LNCaP clone FGC (cell line): ENCODE data around the gene HCFC1.

ENCODE experiments used
- DNase-seq: peaks from one replicate; pipeline ENCODE4 v3.0.0-alpha.2; 2011; ENCODE audit warnings: low read depth
- H3K4me3 ChIP-seq: 2 replicates; pipeline ENCODE4 v1.5.1; 2011; ENCODE audit warnings: mild to moderate bottlenecking, low read depth, low read length, control low read depth
- TF ChIP-seq, protein P1 (sequence below): IDR thresholded peaks from 2 replicates; pipeline ENCODE4 v1.5.1; 2012; ENCODE audit warnings: mild to moderate bottlenecking; ENCODE audit not compliant: control insufficient read depth, insufficient read depth; ENCODE audit errors: extremely low read depth

Gene HCFC1

DNA sequence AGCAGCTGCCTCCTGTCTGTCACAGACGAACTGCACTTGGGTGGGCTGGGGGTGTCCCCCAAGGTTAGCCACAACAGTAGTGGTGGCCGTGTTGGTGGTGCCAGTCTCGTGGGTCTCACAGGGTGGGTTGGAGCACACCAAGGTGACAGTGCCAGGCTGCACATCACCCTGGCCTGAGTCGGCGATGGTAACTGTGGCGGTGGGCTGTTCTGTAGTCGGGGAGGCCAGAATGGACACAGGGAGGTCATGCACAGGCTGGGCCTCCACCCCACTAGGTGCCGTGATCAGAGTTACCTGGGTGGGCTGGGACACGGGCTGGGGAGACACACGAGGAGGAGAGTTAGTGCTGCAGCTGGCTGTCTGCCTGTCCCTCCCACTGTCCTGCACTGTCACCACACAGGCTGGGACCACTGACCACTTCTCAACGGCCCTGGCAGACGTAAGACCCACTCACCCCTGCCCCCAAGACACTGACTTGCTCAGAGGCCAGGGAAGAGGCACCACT, 16.3 kb downstream of the HCFC1 start:
- TF ChIP-seq, protein P1, sequence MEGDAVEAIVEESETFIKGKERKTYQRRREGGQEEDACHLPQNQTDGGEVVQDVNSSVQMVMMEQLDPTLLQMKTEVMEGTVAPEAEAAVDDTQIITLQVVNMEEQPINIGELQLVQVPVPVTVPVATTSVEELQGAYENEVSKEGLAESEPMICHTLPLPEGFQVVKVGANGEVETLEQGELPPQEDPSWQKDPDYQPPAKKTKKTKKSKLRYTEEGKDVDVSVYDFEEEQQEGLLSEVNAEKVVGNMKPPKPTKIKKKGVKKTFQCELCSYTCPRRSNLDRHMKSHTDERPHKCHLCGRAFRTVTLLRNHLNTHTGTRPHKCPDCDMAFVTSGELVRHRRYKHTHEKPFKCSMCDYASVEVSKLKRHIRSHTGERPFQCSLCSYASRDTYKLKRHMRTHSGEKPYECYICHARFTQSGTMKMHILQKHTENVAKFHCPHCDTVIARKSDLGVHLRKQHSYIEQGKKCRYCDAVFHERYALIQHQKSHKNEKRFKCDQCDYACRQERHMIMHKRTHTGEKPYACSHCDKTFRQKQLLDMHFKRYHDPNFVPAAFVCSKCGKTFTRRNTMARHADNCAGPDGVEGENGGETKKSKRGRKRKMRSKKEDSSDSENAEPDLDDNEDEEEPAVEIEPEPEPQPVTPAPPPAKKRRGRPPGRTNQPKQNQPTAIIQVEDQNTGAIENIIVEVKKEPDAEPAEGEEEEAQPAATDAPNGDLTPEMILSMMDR, result no peak
- H3K4me3 ChIP-seq, result no peak overlapping the region
- DNase-seq, result no peak

GRCh38 chrX:153954558-153955227, 16.9 kb downstream of the HCFC1 start:
- TF ChIP-seq, protein P1, result no peak
- no peak overlapping the region for H3K4me3 ChIP-seq
- DNase-seq, result no peak

- no peak for DNase-seq
- TF ChIP-seq, protein P1, result no peak
- no peak overlapping the region for H3K4me3 ChIP-seq
Measured at GRCh38 chrX:153953892-153954557, 17.6 kb downstream of the HCFC1 start.

DNA sequence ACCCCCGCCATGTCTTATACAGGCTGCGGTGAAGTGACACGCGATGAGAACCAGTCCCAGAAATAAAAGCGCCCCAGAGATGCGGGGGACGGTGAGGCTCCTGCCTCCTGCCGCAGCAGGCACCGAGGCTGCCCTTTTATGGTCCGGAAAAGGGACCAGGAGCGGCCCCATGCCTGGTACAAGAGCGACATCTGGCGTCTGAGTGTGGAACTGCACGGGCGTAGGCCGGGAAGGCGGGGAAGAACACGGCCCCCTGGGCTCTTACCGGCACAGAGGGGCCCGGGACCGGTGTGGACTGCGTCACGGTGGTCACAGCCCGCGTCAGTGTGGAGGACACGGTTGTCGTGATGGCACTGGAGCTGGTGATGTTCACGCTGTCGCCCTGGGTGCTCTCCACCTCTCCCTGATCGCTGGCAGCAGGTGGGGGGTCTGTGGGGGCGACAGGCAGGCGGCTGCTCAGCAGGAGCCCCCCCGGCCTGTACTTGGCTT, 18.2 kb downstream of the HCFC1 start:
- no peak for DNase-seq
- H3K4me3 ChIP-seq, result no peak overlapping the region
- TF ChIP-seq, protein P1, result peak; percentile 74

GRCh38 chrX:153952373-153953026, 19.1 kb downstream of the HCFC1 start:
- TF ChIP-seq, protein P1, result no peak
- no peak overlapping the region for H3K4me3 ChIP-seq
- DNase-seq, result no peak

GRCh38 chrX:153951683-153952372, 19.8 kb downstream of the HCFC1 start:
- DNase-seq, result no peak
- TF ChIP-seq, protein P1, result no peak
- H3K4me3 ChIP-seq, result no peak overlapping the region
